ENCODE measurements around the gene ANKMY2.

DNA sequence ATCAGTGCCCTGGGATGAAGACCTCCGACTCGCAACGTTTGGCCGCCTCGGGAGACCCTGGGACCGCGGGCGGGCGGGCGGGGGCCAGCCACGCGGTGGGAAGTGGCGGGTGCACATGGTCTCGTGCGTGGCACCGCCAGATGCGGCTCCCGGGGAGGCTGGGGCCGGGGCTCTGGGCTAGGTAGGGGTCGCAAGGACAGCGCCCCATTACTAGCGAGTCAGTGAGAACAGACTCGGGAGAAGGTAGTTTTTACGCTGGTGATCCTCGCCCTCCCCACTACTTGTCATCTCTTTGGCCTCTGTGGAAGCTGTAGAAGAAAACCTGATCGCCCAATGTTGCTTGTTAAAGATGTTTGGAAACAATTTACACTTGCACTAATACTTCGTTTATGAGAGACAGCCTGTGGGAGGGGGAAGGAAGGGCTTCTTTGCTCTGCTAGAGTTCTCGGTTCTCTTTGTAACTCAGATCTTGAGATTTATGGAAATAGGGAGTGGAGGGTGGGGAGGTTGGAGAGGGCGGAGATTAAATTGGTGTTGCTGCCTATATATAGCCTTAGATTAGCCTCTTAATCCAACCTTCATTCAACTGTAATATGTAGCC, 1.0 kb upstream of the ANKMY2 start:
- TF ChIP-seq, protein P1, sequence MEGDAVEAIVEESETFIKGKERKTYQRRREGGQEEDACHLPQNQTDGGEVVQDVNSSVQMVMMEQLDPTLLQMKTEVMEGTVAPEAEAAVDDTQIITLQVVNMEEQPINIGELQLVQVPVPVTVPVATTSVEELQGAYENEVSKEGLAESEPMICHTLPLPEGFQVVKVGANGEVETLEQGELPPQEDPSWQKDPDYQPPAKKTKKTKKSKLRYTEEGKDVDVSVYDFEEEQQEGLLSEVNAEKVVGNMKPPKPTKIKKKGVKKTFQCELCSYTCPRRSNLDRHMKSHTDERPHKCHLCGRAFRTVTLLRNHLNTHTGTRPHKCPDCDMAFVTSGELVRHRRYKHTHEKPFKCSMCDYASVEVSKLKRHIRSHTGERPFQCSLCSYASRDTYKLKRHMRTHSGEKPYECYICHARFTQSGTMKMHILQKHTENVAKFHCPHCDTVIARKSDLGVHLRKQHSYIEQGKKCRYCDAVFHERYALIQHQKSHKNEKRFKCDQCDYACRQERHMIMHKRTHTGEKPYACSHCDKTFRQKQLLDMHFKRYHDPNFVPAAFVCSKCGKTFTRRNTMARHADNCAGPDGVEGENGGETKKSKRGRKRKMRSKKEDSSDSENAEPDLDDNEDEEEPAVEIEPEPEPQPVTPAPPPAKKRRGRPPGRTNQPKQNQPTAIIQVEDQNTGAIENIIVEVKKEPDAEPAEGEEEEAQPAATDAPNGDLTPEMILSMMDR (IDR thresholded peaks at IDR 0.05): no peak
- TF ChIP-seq POLR2AphosphoS5 (IDR thresholded peaks at IDR 0.05) (no peak), EP300 (IDR thresholded peaks at IDR 0.05) (no peak), POLR2A (IDR thresholded peaks at IDR 0.05) (no peak)

Data from sigmoid colon (tissue), 4 donors.